Kidney epithelial cell (primary cell): Measurements from ENCODE around the gene RESP18. TPM values are rescaled to one million over a fixed set of nuclear protein-coding genes. Genes with fewer than 3 reads are reported as not detected.

Experiments used
- DNase-seq: peaks from one replicate; pipeline ENCODE4 v3.0.0-alpha.2; 2010; ENCODE audit warnings: low read depth
- H3K27me3 ChIP-seq: 2 replicates; pipeline ENCODE4 v1.6.0; 2011; ENCODE audit warnings: low read length; ENCODE audit not compliant: control insufficient read depth, insufficient read depth
- H3K36me3 ChIP-seq: 2 replicates; pipeline ENCODE4 v1.5.1; 2011; ENCODE audit warnings: low read length; ENCODE audit not compliant: control insufficient read depth, insufficient read depth
- H3K4me3 ChIP-seq: 2 replicates; pipeline ENCODE4 v1.5.1; 2011; ENCODE audit warnings: low read depth, mild to moderate bottlenecking, control low read depth, low read length
- total RNA-seq: library from RNA; depleted of rRNA; stranded (reverse); fragments of >200 nt; gene quantifications from 2 replicates; pipeline ENCODE4 v1.2.3, GENCODE V29; 2015
- TF ChIP-seq, protein P1 (sequence below): IDR thresholded peaks from 2 replicates; pipeline ENCODE4 v1.5.1; 2011; ENCODE audit warnings: mild to moderate bottlenecking, moderate library complexity, low read length, control low read depth, inconsistent platforms; ENCODE audit not compliant: insufficient read depth, poor library complexity, severe bottlenecking

The RESP18 gene
- total RNA-seq, 1 donor from 2014 or later: not detected

DNA sequence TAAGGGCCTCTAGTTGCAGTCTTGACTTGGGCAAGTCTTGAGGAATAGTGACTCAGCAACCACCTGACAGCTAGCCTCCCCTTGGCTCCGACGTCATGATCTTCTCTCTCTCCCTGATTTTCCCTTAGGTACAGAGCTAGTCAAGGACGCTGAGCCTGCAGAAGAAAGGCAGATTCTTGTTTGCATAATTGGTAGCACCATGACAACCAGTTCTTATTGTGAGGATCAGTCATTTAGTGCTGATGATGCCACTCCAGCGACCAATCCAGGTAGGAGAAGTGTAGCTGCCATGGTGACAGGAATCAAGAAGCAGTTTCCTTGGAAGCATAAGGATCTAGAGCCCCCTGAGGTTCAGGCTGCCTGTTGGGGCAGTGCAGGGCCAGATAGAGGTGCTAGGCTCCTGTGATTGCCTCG, 2.8 kb upstream of the RESP18 start:
- Histone ChIP-seq H3K4me3 (no peak overlapping the region), H3K36me3 (no peaks in the 10 kb centered on the region), H3K27me3 (peaks cover 24% of the 10 kb centered on the region)
- TF ChIP-seq, protein P1, sequence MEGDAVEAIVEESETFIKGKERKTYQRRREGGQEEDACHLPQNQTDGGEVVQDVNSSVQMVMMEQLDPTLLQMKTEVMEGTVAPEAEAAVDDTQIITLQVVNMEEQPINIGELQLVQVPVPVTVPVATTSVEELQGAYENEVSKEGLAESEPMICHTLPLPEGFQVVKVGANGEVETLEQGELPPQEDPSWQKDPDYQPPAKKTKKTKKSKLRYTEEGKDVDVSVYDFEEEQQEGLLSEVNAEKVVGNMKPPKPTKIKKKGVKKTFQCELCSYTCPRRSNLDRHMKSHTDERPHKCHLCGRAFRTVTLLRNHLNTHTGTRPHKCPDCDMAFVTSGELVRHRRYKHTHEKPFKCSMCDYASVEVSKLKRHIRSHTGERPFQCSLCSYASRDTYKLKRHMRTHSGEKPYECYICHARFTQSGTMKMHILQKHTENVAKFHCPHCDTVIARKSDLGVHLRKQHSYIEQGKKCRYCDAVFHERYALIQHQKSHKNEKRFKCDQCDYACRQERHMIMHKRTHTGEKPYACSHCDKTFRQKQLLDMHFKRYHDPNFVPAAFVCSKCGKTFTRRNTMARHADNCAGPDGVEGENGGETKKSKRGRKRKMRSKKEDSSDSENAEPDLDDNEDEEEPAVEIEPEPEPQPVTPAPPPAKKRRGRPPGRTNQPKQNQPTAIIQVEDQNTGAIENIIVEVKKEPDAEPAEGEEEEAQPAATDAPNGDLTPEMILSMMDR: no peak
- no peak for DNase-seq

DNA sequence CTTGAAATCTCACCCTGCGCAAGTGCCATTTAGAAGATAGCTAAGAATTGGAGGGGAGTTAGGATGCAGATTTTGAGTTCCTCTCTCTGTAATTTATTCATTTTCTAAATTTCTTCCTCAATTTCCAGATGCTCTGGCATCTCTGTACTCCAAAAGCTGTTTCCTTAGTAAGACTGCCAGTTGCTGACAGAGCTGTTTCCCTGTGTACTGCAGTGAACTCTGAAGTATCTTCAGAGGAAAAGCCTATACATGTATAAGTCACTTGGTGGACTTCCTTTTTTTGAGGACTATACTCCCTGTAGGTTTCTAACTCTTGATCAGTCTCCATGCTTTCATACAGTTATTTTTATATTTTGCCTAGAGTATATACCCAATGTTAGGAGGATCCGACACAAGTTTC, 1.5 kb upstream of the RESP18 start:
- Histone ChIP-seq H3K4me3 (no peak overlapping the region), H3K27me3 (peaks cover 26% of the 10 kb centered on the region), H3K36me3 (no peaks in the 10 kb centered on the region)
- DNase-seq: no peak
- TF ChIP-seq, protein P1: no peak

DNA sequence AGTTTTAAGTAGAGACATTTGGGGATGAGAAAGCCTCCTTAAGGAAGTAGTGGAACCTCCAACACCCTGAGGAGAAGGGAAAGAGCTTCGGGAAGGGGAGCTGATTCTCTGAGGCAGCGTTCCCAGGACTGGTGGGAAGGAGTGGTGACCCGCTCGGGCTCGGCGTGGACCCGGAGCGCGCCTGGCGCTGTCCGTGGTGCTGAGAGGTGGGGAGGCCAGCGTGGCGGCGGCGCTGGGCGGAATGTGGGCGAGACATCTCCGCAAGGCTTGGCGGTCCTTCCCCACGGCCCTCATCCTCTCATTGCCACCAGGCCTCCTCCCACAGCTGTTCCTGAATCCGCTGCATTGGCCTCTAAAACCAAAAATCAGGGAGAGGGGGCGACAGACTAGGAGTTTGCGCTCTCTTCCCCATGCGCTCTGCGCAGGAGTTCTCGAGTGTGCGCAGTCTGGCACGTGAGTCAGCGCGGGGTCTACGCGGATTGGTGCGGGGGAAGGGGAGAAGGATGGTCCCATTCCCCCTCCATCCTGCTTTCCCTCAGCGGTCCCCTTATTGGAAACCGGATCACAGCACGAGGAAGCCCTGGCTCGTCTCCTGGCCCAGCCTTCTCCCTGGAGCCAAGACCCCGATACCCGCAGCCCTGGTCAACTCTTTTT, 857 bp downstream of the RESP18 start:
- Histone ChIP-seq H3K36me3 (no peaks in the 10 kb centered on the region), H3K27me3 (peaks cover 38% of the 10 kb centered on the region), H3K4me3 (no peak overlapping the region)
- TF ChIP-seq, protein P1: no peak
- DNase-seq: no peak

DNA sequence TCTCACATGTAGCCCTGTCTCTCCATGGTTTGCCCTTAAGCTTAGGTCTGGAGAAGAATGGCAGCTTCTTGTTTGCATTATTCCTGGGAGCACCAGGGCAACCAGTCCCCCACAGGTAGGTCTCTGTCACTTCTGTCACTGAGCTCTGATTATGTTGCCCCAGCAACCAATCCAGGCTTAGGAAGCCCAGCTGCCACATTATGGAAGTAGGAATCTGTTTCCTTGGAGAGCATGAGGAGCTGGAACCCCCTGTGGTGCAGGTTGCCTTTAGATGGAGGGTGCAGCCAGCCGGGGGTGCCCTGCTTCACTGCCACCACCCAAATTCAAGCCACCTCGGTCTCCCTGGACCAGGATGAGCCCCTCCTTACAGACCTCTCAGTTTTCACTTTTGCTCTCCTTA, 4.8 kb downstream of the RESP18 start:
- H3K36me3 ChIP-seq: no peaks in the 10 kb centered on the region
- no peak overlapping the region for H3K4me3 ChIP-seq
- DNase-seq: no peak
- H3K27me3 ChIP-seq: peaks cover 45% of the 10 kb centered on the region
- TF ChIP-seq, protein P1: no peak

DNA sequence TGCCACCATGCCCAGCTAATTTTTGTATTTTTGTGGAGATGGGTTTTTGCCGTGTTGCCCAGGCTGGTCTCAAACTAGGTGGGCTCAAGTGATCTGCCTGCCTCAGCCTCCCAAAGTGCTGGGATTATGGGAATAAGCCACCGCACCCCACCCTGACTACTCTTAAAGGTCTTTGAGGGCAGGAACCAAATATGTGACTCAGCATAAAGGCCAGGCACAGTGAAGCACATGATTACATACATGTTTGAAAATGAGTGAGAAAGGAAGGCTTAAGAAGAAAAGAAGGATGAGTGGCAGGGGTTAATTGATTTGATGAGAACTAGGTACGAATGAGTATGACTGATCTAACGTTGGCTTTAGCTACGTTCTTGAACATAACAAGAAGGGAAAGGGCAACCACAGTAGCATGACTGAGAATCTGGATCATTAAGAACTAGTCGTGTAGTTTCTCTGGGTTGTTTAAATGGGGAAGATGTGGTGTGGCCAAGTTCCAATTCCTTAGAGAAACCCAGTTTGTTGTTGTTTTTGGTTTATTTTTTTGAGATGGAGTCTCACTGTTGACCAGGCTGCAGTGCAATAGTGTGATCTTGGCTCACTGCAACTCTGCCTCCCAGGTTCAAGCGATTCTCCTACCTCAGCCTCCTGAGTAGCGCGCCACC, 6.8 kb downstream of the RESP18 start:
- no peak for DNase-seq
- TF ChIP-seq, protein P1: no peak
- Histone ChIP-seq H3K27me3 (peaks cover 30% of the 10 kb centered on the region), H3K36me3 (no peaks in the 10 kb centered on the region), H3K4me3 (no peak overlapping the region)
